Neural progenitor cell (in vitro differentiated cells): ENCODE measurements around the gene PCNT. TPM values are rescaled to one million over a fixed set of nuclear protein-coding genes. Genes with fewer than 3 reads are reported as not detected.
"Not testable (repeated sequence)": the region's sequence is repeated elsewhere in the genome, so short reads cannot be mapped to it uniquely, and the experiment has no call there.

Experiments used
- DNase-seq: peaks from one replicate; pipeline ENCODE4 v3.0.0-alpha.2; 2016; ENCODE audit warnings: low spot score
- H2AFZ ChIP-seq: fragments of 200-600 bp; sonication (generic); replicated peaks from 2 replicates; pipeline ENCODE4 v1.6.1; 2016; ENCODE audit warnings: antibody characterized with exemption
- H3F3A ChIP-seq: fragments of 200-600 bp; sonication (generic); 2 replicates; pipeline ENCODE4 v1.6.1; 2016; ENCODE audit warnings: antibody characterized with exemption, low read depth
- H3K27ac ChIP-seq: fragments of 200-600 bp; sonication (generic); 2 replicates; pipeline ENCODE4 v1.5.1; 2016; ENCODE audit warnings: mild to moderate bottlenecking
- H3K27me3 ChIP-seq: fragments of 200-600 bp; sonication (generic); 2 replicates; pipeline ENCODE4 v1.6.1; 2016; ENCODE audit warnings: mild to moderate bottlenecking, moderate library complexity
- H3K36me3 ChIP-seq: fragments of 200-600 bp; sonication (generic); 2 replicates; pipeline ENCODE4 v1.5.1; 2016
- H3K4me1 ChIP-seq: fragments of 200-600 bp; sonication (generic); 2 replicates; pipeline ENCODE4 v1.6.1; 2016; ENCODE audit warnings: mixed run types
- H3K4me2 ChIP-seq: fragments of 200-600 bp; sonication (generic); 2 replicates; pipeline ENCODE4 v1.6.1; 2016
- H3K4me3 ChIP-seq: fragments of 200-600 bp; sonication (generic); 2 replicates; pipeline ENCODE4 v1.5.1; 2016
- H3K79me2 ChIP-seq: fragments of 200-600 bp; sonication (generic); 2 replicates; pipeline ENCODE4 v1.6.1; 2016; ENCODE audit warnings: low read depth
- H3K9ac ChIP-seq: fragments of 200-600 bp; sonication (generic); 2 replicates; pipeline ENCODE4 v1.6.1; 2016
- H3K9me3 ChIP-seq: fragments of 200-600 bp; sonication (generic); 2 replicates; pipeline ENCODE4 v1.5.1; 2016; ENCODE audit warnings: low read depth
- H4K20me1 ChIP-seq: fragments of 200-600 bp; sonication (generic); 2 replicates; pipeline ENCODE4 v1.6.1; 2016; ENCODE audit warnings: low read depth
- H3K27ac Mint-ChIP-seq: 3 replicates; pipeline ENCODE4 v1.8.0; 2021; ENCODE audit warnings: mixed read lengths
- H3K27me3 Mint-ChIP-seq: 2 replicates; pipeline ENCODE4 v1.8.0; 2022; ENCODE audit warnings: low read depth, mild to moderate bottlenecking, inconsistent platforms, moderate library complexity, mixed read lengths; ENCODE audit not compliant: insufficient read depth
- H3K36me3 Mint-ChIP-seq: 3 replicates; pipeline ENCODE4 v1.8.0; 2021; ENCODE audit warnings: mixed read lengths
- H3K4me1 Mint-ChIP-seq: 3 replicates; pipeline ENCODE4 v1.8.0; 2021; ENCODE audit warnings: mixed read lengths
- H3K4me3 Mint-ChIP-seq: 3 replicates; pipeline ENCODE4 v1.8.0; 2021; ENCODE audit warnings: mild to moderate bottlenecking, moderate library complexity, mixed read lengths
- H3K9me3 Mint-ChIP-seq: 3 replicates; pipeline ENCODE4 v1.8.0; 2020; ENCODE audit warnings: mixed read lengths
- CTCF ChIP-seq: fragments of 200-600 bp; sonication (generic); IDR thresholded peaks from 2 replicates; pipeline ENCODE4 v1.5.1; 2017; ENCODE audit warnings: antibody characterized with exemption, mild to moderate bottlenecking
- EZH2 ChIP-seq: fragments of 200-600 bp; sonication (generic); IDR thresholded peaks from 2 replicates; pipeline ENCODE4 v1.6.1; 2017; ENCODE audit warnings: antibody characterized with exemption, mild to moderate bottlenecking, moderate library complexity
- EZH2phosphoT487 ChIP-seq: fragments of 200-600 bp; sonication (generic); IDR thresholded peaks from 2 replicates; pipeline ENCODE4 v1.6.1; 2017; ENCODE audit warnings: antibody characterized with exemption
- total RNA-seq: library from RNA; depleted of rRNA; stranded (reverse); fragments of >200 nt; gene quantifications from 2 replicates; pipeline ENCODE4 v1.2.3, GENCODE V29; 2015; ENCODE audit warnings: low replicate concordance

PCNT gene
- total RNA-seq, 1 donor from 2014 or later, result 42.0 TPM

GRCh38 chr21:46307625-46308024 lies 16.3 kb upstream of the PCNT start:
- peaks cover 36% of the 10 kb centered on the region for H3K36me3 Mint-ChIP-seq
- H3K9me3 ChIP-seq, result no peaks in the 10 kb centered on the region
- DNase-seq, result no peak
- peaks cover 3% of the 10 kb centered on the region for H3K36me3 ChIP-seq
- H3K4me1 Mint-ChIP-seq, result no peaks in the 10 kb centered on the region
- no peak overlapping the region for H2AFZ ChIP-seq
- no peak overlapping the region for H3K27ac ChIP-seq
- H3K27me3 ChIP-seq, result no peaks in the 10 kb centered on the region
- H3K9ac ChIP-seq, result no peak overlapping the region
- no peaks in the 10 kb centered on the region for H3K9me3 Mint-ChIP-seq
- peaks cover 2% of the 10 kb centered on the region for H3K27me3 Mint-ChIP-seq
- TF ChIP-seq EZH2 (no peak), CTCF (no peak), EZH2phosphoT487 (no peak)
- no peaks in the 10 kb centered on the region for H4K20me1 ChIP-seq
- no peak overlapping the region for H3K27ac Mint-ChIP-seq
- no peak overlapping the region for H3K4me3 Mint-ChIP-seq
- H3K4me2 ChIP-seq, result no peak overlapping the region
- no peak overlapping the region for H3K4me3 ChIP-seq
- no peaks in the 10 kb centered on the region for H3F3A ChIP-seq
- no peaks in the 10 kb centered on the region for H3K4me1 ChIP-seq
- H3K79me2 ChIP-seq, result no peaks in the 10 kb centered on the region

DNA sequence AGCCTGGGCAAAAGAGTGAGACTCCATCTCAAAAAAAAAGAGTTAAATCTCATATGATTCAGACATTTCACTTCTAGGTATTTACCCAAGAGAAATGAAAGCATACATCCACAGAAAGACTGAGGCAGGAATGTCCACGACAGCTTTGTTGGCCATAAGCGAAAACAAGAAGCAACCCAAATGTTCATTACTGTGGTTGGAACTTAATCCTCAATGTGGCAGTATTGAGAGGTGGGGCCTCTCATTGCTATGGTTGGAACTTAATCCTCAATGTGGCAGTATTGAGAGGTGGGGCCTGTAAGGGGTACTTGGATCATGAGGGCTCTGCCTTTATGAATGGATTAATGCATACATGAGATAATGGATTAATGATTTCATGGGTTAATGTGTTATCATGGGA lies 15.5 kb upstream of the PCNT start:
- Mint-ChIP-seq H3K27ac (no peak overlapping the region), H3K27me3 (peaks cover 2% of the 10 kb centered on the region), H3K36me3 (peaks cover 35% of the 10 kb centered on the region), H3K4me3 (no peak overlapping the region), H3K4me1 (no peaks in the 10 kb centered on the region), H3K9me3 (no peaks in the 10 kb centered on the region)
- Histone ChIP-seq H3F3A (no peaks in the 10 kb centered on the region), H3K4me1 (no peaks in the 10 kb centered on the region), H3K4me2 (no peak overlapping the region), H3K27me3 (no peaks in the 10 kb centered on the region), H3K36me3 (peaks cover 3% of the 10 kb centered on the region), H4K20me1 (no peaks in the 10 kb centered on the region), H3K4me3 (no peak overlapping the region), H3K9ac (no peak overlapping the region), H3K79me2 (no peaks in the 10 kb centered on the region), H3K9me3 (no peaks in the 10 kb centered on the region), H3K27ac (no peak overlapping the region), H2AFZ (no peak overlapping the region)
- TF ChIP-seq EZH2phosphoT487, result no peak
- no peak for TF ChIP-seq CTCF
- TF ChIP-seq EZH2, result no peak
- DNase-seq, result no peak

- not testable (repeated sequence) for H3K36me3 ChIP-seq, H3K4me2 ChIP-seq, H3K27me3 Mint-ChIP-seq, H3K4me1 ChIP-seq, H3K27ac Mint-ChIP-seq, H3K9me3 Mint-ChIP-seq, H3K27ac ChIP-seq, H3K79me2 ChIP-seq, H4K20me1 ChIP-seq, H3K9ac ChIP-seq, H3K4me1 Mint-ChIP-seq, H3K4me3 ChIP-seq, H3K27me3 ChIP-seq, H3K4me3 Mint-ChIP-seq, H2AFZ ChIP-seq, H3F3A ChIP-seq, H3K9me3 ChIP-seq, DNase-seq
- peaks cover 30% of the 10 kb centered on the region for H3K36me3 Mint-ChIP-seq
Observed at GRCh38 chr21:46310260-46310659, 13.7 kb upstream of the PCNT start.

GRCh38 chr21:46311568-46311967 lies 12.4 kb upstream of the PCNT start:
- no peaks in the 10 kb centered on the region for H3F3A ChIP-seq
- TF ChIP-seq EZH2phosphoT487 (no peak), CTCF (no peak), EZH2 (no peak)
- H3K27me3 Mint-ChIP-seq, result no peaks in the 10 kb centered on the region
- H3K27ac ChIP-seq, result no peak overlapping the region
- H3K9ac ChIP-seq, result no peak overlapping the region
- no peaks in the 10 kb centered on the region for H3K4me1 ChIP-seq
- H3K4me1 Mint-ChIP-seq, result no peaks in the 10 kb centered on the region
- no peak overlapping the region for H2AFZ ChIP-seq
- H4K20me1 ChIP-seq, result peaks cover under 1% of the 10 kb centered on the region
- H3K36me3 Mint-ChIP-seq, result peaks cover 28% of the 10 kb centered on the region
- peaks cover 3% of the 10 kb centered on the region for H3K36me3 ChIP-seq
- H3K4me3 Mint-ChIP-seq, result no peak overlapping the region
- no peaks in the 10 kb centered on the region for H3K9me3 Mint-ChIP-seq
- H3K4me3 ChIP-seq, result no peak overlapping the region
- no peaks in the 10 kb centered on the region for H3K27me3 ChIP-seq
- no peak for DNase-seq
- H3K27ac Mint-ChIP-seq, result no peak overlapping the region
- no peaks in the 10 kb centered on the region for H3K79me2 ChIP-seq
- H3K9me3 ChIP-seq, result no peaks in the 10 kb centered on the region
- no peak overlapping the region for H3K4me2 ChIP-seq
